Left lung (tissue), 10 donors: ENCODE measurements around the gene EFCAB13. TPM values are rescaled to one million over a fixed set of nuclear protein-coding genes. Genes with fewer than 3 reads are reported as not detected.
"Not testable (repeated sequence)": the region's sequence is repeated elsewhere in the genome, so short reads cannot be mapped to it uniquely, and the experiment has no call there.

Source experiments
- ATAC-seq: fragments of 200-7000 bp; cut with Tn5 transposase; one replicate; pipeline ENCODE4 v1.9.1; 2020; ENCODE audit warnings: moderate library complexity
- DNase-seq, 4 donors: peaks; one replicate each; pipeline ENCODE4 v3.0.0-alpha.2; 2013 to 2020
- H3K27ac ChIP-seq, 2 donors: fragments of 200-600 bp; sonication (generic) in 1 of 2; one replicate each; pipeline versions ENCODE4 v1.5.0 to v1.8.0; 2020 to 2021
- H3K27me3 ChIP-seq, 2 donors: fragments of 200-600 bp; sonication (generic) in 1 of 2; one replicate each; pipeline versions ENCODE4 v1.5.0 to v1.8.0; 2020 to 2021
- H3K36me3 ChIP-seq, 2 donors: fragments of 200-600 bp; sonication (generic) in 1 of 2; one replicate each; pipeline versions ENCODE4 v1.5.0 to v1.8.0; 2020 to 2021
- H3K4me1 ChIP-seq, 2 donors: fragments of 200-600 bp; one replicate each; pipeline ENCODE4 v1.8.0; 2021
- H3K4me3 ChIP-seq, 2 donors: fragments of 200-600 bp; sonication (generic) in 1 of 2; one replicate each; pipeline versions ENCODE4 v1.5.0 to v1.8.0; 2020 to 2021; ENCODE audit warnings: mild to moderate bottlenecking in 1 of 2
- H3K9me3 ChIP-seq, 2 donors: fragments of 200-600 bp; sonication (generic) in 1 of 2; one replicate each; pipeline versions ENCODE4 v1.5.0 to v1.8.0; 2020 to 2021
- CTCF ChIP-seq, 2 donors: fragments of 200-600 bp; sonication (generic) in 1 of 2; IDR thresholded peaks; one replicate each; pipeline versions ENCODE4 v1.5.0 to v1.8.0; 2021; ENCODE audit warnings: antibody characterized with exemption in 2 of 2
- intact Hi-C, 2 donors: fragments of 100-400 bp; cut with DNase I; formaldehyde crosslinking; loops; one replicate each; pipeline versions ENCODE4 v1.11.2 to v1.14.2; 2022
- polyA plus RNA-seq, 6 donors: library from polyadenylated mRNA; unstranded; fragments of 120-200 nt; gene quantifications; one replicate each; pipeline ENCODE4 v1.2.1, GENCODE V29; 2013; ENCODE audit not compliant: insufficient read length in 6 of 6
- total RNA-seq, 2 donors: library from RNA; stranded (reverse); fragmentation: NEBNext Ultra II Directional; extraction: Animal tissue kit (Norgen Biotek cat#: 25700); gene quantifications; one replicate each; pipeline ENCODE4 v1.2.1, GENCODE V29; 2021
- donor health status: DM: no; HTN: yes; CAD: no.
- donor health status: DM: no; HTN: no; CAD: no.

Gene EFCAB13
- total and polyA plus RNA-seq, 8 donors = 7.4 to 13.0 (median 10.0) TPM

- Histone ChIP-seq H3K27ac (no peak overlapping the region), H3K4me1 (no peaks in the 10 kb centered on the region), H3K36me3 (peaks cover 0 to 12% of the 10 kb centered on the region in 2 donors), H3K4me3 (no peak overlapping the region), H3K27me3 (no peaks in the 10 kb centered on the region), H3K9me3 (peaks cover 0 to 3% of the 10 kb centered on the region in 2 donors)
- DNase-seq (no peak), ATAC-seq (no peak)
- TF ChIP-seq CTCF (IDR thresholded peaks at IDR 0.05) = no peak
- intact Hi-C loops = no loop called here
Measured at GRCh38 chr17:47388825-47389224, 65.1 kb downstream of the EFCAB13 start.

- H3K4me1 ChIP-seq, intact Hi-C loops, H3K27ac ChIP-seq, ATAC-seq, H3K27me3 ChIP-seq, H3K4me3 ChIP-seq, H3K36me3 ChIP-seq, H3K9me3 ChIP-seq: not testable (repeated sequence)
- peak in 1 of 4 donors; percentile 43 for DNase-seq
Measured at GRCh38 chr17:47397532-47398128, 73.9 kb downstream of the EFCAB13 start.

- Histone ChIP-seq H3K4me3 (no peak overlapping the region), H3K27me3 (no peaks in the 10 kb centered on the region), H3K27ac (no peak overlapping the region), H3K4me1 (no peaks in the 10 kb centered on the region), H3K9me3 (no peaks in the 10 kb centered on the region), H3K36me3 (no peaks in the 10 kb centered on the region)
- intact Hi-C loops = no loop called here
- no peak for TF ChIP-seq CTCF (IDR thresholded peaks at IDR 0.05)
- no peak for DNase-seq
- no peak for ATAC-seq
Measured at GRCh38 chr17:47400333-47400732, 76.6 kb downstream of the EFCAB13 start.

- no peak for ATAC-seq
- no peak for DNase-seq
- intact Hi-C loops = no loop called here
Measured at GRCh38 chr17:47401100-47401499, 77.3 kb downstream of the EFCAB13 start.

GRCh38 chr17:47404006-47404405 is 80.3 kb downstream of the EFCAB13 start:
- DNase-seq (no peak), ATAC-seq (no peak)
- intact Hi-C loops = no loop called here
- no peaks in the 10 kb centered on the region for H3K4me1 ChIP-seq
- TF ChIP-seq CTCF (IDR thresholded peaks at IDR 0.05) = no peak
- no peaks in the 10 kb centered on the region for H3K27me3 ChIP-seq
- no peak overlapping the region for H3K27ac ChIP-seq
- no peak overlapping the region for H3K4me3 ChIP-seq
- H3K36me3 ChIP-seq = no peaks in the 10 kb centered on the region
- no peaks in the 10 kb centered on the region for H3K9me3 ChIP-seq

More at GRCh38 chr17:47401100-47401499, 77.3 kb downstream of the EFCAB13 start:
- no peaks in the 10 kb centered on the region for H3K36me3 ChIP-seq
- no peak overlapping the region for H3K27ac ChIP-seq
- H3K4me1 ChIP-seq = no peaks in the 10 kb centered on the region
- H3K27me3 ChIP-seq = no peaks in the 10 kb centered on the region
- H3K4me3 ChIP-seq = no peak overlapping the region
- TF ChIP-seq CTCF (IDR thresholded peaks at IDR 0.05) = no peak
- no peaks in the 10 kb centered on the region for H3K9me3 ChIP-seq

- intact Hi-C loops = no loop called here
- Histone ChIP-seq H3K4me3 (no peak overlapping the region), H3K27ac (no peak overlapping the region), H3K9me3 (no peaks in the 10 kb centered on the region), H3K4me1 (no peaks in the 10 kb centered on the region), H3K36me3 (no peaks in the 10 kb centered on the region), H3K27me3 (no peaks in the 10 kb centered on the region)
- ATAC-seq (no peak), DNase-seq (no peak)
- TF ChIP-seq CTCF (IDR thresholded peaks at IDR 0.05) = no peak
Measured at GRCh38 chr17:47404875-47405274, 81.1 kb downstream of the EFCAB13 start.
